NCI-H146 (cell line): ENCODE results near the gene SLC12A1.

Experiments
- DNase-seq: peaks from one replicate; lab custom pipeline; 2025; lab: John Stamatoyannopoulos, UW

SLC12A1 gene

DNA sequence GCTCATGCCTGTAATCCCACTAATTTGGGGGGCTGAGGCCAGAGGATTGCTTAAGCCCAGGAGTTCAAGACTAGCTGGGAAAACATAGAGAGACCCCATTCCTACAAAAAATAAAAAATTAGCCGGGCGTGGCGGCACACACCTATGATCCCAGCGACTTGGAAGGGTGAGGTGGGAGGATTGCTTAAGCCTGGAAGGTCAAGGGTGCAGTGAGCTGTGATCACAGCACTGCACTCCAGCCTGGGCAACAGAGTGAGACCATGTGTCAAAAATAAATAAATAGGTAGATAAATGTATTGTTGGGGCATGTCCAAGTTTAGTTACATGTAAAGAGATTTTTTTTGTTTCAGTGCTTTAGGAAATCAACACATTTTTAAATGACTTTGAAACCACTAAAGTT lies 36.4 kb downstream of the SLC12A1 start:
- peak; percentile 15 for DNase-seq

DNA sequence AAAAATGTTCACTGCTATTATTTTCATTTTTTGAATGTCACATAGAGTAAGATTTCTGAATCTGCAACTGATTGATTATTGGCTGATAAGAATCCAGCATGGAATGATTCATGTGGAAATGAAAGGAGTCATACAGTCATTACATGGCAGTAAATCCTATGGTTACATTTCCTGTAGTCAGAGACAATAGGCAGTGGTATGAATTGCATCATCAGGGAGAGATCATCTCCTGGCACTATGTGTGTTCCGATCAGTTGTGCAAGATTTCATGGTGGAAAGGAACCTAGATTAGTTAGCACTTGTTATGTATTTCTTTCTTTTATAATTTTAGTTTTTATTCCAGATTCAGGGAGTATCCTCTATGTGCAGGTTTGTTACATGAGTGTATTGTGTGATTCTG lies 38.8 kb downstream of the SLC12A1 start:
- DNase-seq, result no peak

DNA sequence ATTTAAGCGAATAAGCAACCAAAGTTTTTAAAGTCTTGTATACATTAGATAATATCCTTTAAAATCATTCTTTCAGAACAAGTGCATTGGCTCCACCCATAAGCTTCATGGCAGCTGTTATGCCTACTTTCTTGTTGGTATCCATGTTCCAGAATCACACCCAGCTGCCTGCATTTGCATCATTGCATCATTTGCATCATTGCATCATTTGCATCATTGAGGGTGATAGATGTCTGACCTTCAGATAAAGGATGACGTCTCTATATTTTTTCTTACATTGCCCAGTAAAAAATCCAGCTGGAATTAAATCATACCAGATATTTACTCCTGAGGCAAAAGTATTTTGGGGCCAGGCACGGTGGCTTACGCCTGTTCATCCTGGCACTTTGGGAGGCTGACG lies 42.3 kb downstream of the SLC12A1 start:
- no peak for DNase-seq

DNA sequence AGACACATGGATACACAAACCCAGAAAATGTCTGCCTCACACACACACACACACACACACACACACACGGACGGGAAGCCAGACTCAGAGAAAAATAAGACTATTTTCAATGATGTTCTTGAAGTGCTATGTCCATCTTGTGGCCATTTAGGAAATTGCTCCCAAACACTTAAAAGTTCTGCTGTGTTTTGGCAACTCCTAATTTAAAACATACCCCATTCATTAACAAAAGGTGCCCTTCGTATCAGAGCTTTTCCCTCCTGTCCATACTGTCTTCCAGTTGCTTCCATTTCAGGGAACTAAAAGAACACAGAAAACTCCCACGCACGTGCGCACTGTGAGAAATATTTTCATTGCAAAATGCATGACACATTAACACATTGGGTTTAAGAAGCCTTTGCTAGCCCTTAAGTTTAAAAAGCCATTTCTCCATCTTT lies 44.6 kb downstream of the SLC12A1 start:
- DNase-seq, result peak; percentile 71

DNA sequence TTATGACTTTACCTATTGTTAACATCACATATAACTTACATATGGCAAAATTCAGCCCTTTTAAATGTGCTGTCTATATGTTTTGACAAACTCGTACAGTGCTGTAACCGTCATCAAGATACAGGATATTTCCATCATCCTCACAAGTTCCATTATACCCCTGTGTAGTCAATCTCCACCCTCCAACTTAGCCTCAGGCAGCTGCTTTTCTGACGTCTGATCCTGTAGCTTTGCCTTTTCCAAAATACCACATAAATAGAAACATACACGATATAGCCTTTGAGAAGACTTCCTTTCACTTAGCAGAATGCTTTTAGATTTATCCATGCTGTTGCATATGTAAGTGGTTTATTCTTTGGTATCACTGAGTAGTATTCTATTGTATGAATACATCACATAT lies 47.1 kb downstream of the SLC12A1 start:
- DNase-seq, result no peak

DNA sequence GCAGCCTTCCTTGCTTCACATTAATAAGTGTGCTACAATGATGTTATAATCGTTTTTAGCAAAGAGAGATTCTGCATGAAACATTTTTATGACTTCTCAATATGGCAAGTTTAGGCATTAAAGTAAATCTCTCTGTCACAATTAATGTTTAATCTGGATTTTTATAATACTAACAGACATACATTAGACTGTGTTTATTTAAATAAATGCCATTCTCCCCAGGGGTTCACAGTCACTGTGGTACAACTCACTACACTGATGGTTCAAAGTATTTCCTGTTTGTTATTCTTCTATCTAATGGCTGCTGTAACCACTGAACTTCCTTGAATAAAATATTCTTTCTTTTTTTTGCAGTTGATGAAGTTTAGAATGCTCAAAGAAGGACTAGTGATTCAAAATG lies 59.0 kb downstream of the SLC12A1 start:
- DNase-seq, result no peak

DNA sequence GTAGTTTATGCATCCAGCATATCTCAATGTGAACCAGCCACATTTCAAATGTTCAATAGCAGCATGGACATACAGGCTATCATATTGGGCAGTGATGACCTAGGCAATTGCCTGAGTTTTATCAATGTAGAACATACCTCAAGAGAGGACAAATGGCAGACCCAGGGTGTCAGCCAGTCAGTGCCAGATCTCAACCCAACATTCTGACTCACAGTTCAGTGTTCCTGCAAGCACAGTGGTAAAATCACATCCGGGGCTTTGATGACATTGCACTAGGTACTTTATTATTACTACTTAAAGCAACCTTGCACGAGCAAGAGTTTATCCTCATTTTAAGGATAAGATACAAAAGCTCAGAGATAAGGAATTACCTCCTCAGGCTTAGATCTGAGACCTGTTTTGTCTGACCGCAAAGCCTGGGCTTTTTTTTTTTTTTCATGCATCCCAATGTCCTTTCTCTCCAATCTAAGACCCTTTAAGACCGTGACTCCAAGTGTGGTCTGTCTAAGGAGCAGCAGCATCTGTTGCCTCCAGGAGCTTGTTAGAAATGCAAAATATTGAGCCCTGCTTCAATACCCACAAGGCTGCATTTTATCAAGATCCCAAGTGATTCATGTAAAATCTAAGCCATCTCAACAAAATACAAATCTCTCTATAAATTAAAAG lies 60.1 kb downstream of the SLC12A1 start:
- DNase-seq, result no peak

DNA sequence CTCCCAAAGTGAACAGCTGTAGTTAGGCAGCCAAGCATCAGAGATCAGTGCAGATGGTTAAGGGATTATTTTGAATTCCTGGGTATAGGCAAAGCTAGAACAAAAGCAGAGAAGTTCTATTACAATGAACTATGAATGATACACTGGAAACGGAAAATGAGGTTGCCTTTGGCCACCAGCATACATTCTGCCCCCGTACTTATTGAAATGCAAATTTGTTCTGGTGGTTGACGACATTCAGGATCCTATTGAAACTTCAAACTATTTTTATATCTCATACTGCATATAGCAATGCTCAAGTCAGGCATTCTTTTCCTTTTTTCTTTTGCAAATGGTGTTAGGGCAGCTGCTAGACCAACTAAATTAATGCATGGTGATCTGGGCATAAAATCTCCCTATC lies 61.7 kb downstream of the SLC12A1 start:
- no peak for DNase-seq

DNA sequence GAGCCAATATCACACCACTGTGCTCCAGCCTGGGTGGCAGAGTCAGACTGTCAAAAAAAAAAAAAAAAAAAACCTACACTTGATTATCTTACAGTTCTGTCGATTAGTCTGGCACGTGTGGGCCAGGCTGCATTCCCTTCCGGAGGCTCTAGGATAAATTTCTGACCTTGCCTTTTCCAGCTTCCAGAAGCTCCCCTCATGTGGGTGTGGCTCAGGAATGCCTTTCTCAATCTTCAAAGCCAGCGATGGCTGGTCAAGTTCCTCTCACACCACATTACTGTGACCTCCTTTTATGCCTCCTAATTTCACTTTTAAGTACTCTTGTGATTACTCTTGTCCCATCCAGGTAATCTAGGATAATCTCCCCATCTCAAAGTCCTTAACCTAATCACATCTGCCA lies 66.9 kb downstream of the SLC12A1 start:
- no peak for DNase-seq

DNA sequence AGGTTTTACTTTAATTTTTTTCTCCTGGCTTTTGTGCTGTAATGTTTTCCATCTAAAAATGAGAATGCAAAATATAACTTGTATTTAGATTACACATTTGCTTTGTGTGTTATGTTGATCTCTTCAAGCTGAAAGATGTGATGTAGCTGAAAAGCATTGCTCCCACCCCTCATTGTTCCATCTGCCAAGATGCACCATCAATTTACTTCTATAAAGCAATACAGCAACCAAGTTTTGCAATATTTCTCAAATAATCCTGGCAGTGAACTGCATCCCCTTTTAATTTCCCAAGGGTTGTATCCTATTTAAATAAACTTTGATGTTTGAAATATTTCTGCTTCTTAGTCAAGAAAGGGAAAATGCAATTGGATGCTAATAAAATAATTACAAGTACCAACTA lies 72.6 kb downstream of the SLC12A1 start:
- no peak for DNase-seq

DNA sequence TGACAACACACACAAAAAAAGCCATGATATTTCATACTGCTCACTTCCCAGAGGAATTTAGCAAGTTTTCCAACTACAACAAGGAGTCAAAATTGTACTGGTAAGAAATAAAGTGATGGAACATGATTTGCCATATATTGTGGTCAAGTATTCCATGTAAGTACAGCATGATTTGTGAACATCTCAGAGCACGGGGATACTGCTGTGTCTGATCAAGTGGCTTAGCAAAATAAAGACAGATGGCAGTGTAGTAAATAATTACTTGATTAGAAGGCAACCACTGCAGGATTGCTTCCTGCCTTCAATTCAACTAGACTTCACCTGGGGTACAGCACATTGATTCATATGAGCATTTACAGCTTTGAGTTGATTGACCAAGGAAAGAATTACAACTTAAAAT lies 73.5 kb downstream of the SLC12A1 start:
- peak; percentile 40 for DNase-seq

DNA sequence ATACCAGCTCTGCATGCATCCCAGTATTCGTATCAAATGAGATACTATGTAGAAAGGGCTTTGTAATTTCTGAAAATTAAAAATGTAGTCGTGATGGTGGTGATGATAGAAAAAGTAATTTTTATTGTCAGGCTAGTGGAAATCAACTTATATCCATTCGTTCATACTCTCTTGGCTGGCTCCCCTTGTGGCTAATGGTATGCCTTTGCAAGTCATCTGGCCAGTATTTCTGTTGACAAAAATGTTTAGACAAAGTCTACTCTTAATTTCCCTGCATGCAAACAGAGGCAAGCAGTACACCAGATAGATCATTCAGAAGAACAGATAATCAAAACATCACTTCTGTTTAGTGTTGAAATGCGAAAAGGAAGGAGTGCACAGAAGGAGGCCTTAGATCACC lies 75.6 kb downstream of the SLC12A1 start:
- DNase-seq, result no peak

DNA sequence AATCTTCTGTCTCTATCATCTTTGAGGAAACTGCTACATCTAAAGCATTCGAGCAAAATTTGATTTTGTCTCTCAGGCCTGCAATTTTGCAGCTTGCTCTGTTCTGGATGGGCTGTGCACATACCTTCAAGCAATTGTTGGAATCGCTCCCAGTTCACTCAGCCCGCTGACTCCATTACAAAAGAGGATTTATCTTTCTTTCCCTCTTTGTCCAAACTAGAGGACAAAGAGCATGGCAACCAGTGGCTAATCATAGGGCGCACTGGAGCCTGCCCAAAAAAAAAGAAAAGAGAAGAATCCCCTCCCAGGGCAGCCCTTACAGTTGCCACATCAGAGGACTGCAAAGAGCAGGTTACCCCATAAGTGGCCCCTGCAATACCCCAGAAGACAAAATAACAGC lies 76.1 kb downstream of the SLC12A1 start:
- peak; percentile 11 for DNase-seq

DNA sequence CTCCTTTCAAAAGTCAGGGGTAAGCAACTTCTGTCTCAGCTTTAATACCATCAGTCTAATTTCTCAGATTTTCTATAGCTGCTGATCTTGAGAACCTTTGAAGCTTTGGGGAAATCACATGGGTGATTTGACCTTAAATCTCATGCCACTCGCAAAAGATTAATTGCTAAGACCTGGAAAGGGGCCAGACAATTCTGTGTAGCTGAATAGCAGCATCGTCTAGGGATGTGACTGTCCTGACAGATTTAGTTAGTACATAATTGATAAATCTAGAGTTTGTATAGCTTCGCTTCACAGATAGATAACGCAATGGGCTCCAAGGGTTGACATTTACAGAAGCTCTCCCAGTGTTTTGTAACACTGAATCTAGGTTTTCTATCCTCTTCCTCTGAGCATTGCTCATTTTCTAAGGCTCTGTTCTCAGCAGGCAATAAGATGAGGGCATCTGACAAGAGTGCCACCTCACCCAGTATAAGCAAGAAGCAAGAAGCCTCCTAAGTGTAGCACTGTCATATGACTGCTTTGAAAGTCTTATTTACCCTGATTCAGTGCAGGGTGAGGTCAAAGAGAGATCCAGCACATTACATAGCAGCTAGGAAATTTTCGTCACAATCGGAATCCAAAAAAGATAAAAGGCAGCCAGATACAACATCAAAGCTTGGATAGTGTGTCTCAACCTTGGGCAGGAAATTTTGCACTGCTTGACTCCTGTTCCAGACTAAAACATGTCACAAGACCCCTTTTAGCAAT lies 77.5 kb downstream of the SLC12A1 start:
- DNase-seq, result no peak

DNA sequence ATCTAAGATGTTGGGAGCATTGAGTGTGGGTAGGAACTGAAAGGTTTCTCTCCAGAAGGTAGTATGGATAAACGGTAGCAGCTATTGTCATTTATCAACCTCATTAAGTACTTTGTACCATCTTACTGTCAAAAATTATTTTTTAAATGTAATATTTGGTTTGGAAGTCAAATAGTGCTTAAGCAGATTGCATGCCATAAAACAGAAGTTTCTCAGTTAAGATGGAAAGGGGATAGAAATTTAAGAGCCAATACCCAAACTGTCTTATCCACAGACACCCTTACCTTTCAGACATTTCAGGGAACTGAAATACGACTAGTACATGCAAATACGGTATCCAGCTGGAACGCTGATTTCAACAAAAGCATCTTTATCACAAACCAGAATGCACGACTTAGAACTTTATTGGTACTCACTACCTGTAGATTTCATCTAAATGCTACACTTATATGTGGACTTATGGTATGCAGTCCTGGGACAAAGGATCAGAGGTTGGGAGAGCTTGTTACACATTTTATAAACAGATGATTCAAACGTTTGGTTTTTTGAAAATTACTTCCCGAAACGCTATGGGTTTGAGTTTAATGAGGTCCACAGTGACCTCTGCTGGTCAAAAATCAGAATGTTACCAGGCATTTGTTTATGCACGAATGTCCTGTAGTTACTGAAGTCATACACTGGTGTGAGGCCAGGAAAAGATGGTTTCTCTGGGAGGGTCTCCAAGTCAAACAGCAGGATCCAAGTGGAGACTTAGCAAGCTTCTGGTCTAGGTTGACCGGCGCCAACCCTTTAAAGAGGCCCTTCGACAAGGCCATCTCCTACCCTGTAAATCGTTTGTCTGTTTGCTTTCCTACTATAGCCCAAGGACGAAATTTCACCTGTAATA lies 79.5 kb downstream of the SLC12A1 start:
- DNase-seq, result peak; percentile 76

DNA sequence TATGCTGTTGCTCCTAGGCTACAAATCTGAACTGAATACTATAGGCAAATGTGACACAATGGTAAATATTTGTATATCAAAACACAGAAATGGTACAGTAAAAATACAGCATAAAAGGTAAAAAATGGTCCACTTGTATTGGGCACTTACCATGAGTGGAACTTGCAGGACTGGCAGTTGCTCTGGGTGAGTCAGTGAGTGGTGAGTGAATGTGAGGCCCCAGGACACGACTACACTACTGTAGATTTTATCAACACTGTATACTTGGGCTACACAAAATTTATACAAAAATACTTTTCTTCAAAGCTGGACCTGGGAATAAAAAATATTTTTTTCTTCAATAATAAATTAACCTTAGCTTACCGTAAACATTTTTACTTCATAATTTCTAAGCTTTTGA lies 83.5 kb downstream of the SLC12A1 start:
- no peak for DNase-seq

DNA sequence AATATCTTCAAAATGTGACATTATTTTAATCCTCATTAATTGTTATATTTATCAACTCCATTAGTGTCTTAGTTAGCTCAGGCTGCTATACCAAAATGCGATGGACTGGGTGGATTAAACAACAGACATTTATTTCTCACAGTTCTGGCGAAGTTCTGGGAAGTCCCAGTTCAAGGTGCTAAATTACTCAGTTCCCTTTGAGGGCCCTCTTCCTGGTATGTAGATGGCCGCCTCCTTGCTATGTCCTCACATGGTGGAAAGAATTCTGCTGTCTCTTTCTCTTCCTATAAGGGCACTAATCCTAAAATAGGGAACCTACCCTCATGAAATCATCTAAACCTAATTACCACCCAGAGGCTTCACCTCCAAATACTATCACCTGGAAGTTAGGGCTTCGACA lies 86.4 kb downstream of the SLC12A1 start:
- no peak for DNase-seq

DNA sequence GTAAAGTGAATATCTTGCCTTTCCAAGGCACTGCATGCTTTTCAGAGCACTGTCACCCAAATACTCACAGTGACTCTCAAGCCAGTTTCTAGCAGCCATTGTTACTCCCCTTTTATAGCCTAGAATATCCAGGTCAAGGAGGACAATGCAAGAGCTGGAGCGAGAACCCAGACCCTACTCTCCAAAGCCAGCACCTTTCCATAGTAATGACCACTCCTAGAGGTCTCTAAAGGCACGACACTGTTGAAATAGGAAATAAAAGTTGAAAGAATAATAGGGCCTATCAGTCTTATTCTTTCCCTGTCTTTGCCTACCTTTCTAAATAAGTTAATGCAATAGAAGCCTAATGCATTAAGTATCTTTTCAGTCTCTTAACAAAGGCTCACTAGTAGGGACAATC lies 91.6 kb downstream of the SLC12A1 start:
- peak; percentile 17 for DNase-seq

DNA sequence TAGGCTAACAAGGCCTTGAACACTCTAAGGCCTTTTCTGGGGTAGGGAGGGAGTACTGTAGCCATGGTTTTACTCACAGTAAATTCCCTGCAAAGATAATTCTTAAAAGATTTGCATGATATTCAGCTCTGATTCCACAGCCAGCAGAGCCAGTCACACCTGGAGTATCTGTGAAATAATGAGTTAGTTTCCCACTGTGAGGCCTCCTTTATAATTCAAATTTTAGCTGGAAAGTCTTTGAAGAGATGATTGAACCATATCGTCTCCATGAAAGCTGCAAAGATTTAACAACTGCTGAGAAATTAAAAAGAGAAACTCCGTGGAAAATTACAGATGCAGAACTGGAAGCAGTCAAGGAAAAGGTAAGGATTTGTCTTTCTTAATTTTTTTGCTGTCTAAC lies 92.8 kb downstream of the SLC12A1 start:
- DNase-seq, result peak; percentile 75

DNA sequence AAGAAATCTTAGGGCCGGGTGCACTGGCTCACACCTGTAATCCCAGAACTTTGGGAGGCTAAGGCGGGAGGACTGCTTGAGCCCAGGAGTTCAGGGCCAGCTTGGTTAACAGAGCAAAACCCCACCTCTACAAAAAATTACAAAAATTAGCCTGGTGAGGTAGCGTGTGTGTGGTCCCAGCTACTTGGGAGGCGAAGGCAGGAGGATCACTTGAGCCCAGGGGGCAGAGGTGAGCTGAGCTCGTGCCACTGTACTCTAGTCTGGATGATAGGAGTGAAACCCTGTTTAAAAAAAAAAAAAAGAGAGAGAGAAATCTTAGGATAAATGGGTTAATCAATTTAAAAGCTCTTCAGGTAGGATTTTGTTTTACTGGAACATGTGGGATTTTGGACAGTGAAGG lies 93.9 kb downstream of the SLC12A1 start:
- peak; percentile 25 for DNase-seq

DNA sequence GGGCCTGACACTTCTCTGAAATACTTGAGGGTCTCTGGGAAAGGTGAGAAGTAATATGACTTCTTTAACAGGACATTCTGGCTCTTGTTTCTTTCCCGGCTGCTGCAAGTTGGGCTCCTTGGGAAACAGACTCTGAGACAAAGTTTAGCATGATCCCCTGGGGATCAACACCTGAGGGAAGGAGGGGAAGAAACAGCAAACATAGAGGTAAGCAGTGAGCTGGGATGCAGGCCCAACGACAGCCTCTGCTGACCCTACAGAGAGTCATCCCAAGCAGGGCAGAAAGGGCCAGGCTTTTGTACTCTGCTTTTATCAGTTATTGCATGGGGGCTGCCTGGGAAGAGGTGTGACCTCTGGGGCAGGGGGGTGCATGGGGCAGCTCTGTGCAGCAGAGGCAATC lies 98.3 kb downstream of the SLC12A1 start:
- no peak for DNase-seq

DNA sequence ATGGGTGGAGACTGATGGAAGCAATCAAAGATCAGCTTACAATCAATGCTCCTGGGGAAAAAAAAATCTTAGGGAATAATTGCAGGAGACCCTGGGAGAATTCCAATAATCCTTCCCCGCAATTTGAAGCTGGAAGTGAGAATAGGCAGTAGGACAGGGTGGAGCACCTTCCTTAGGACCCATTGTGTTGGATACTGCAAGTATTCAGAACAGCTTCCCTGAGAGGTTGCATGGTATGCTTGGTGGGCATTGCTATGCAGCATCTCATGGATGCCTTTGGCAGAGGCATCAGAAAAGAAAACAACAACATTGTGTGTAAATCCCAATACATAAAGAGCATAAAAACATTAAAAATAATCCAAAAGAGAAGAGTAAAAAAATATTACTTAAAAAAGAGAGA lies 100.5 kb downstream of the SLC12A1 start:
- DNase-seq, result no peak

DNA sequence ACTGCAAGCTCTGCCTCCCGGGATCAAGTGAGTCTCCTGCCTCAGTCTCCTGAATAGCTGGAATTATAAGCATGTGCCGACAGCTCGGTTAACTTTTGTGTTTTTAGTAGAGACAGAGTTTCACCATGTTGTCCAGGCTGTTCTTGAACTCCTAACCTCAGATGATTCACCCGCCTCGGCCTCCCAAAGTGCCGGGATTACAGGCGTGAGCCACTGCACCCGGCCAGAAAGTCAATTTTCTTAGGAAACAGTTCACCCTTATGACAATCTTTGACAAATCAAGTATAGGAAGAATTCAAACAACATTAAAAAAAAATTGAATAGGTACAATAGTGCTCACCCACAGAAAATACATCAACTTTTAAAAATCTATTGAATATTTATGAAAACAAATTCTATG lies 101.5 kb downstream of the SLC12A1 start:
- no peak for DNase-seq
